GM23338 (cell line): ENCODE results near the gene ERBB4. TPM values are rescaled to one million over a fixed set of nuclear protein-coding genes. Genes with fewer than 3 reads are reported as not detected.

Source experiments
- microRNA-seq: library from miRNA; unstranded; fragments of <30 nt; microRNA quantifications from one replicate; pipeline ENCODE4, GENCODE V29; 2017
- polyA plus RNA-seq: library from polyadenylated mRNA; unstranded; fragments of >200 nt; fragmentation: Nextera tagmentation; extraction: Ambion mirVana; gene quantifications from 2 replicates; pipeline ENCODE4 v1.2.1, GENCODE V29; 2016
- small RNA-seq: library from RNA; depleted of rRNA; stranded (forward); fragments of <200 nt; gene quantifications from one replicate; pipeline ENCODE3, GENCODE V24; 2014; ENCODE audit warnings: low replicate concordance
- total RNA-seq: library from RNA; depleted of rRNA; stranded (reverse); fragments of >200 nt; shearing (Covaris generic); gene quantifications from 2 replicates; pipeline ENCODE4 v1.2.3, GENCODE V29; 2014

ERBB4 gene
- total and polyA plus RNA-seq, 2 experiments from 2014 or later: 0.73 to 1.1 TPM

Small RNA genes within 50 kb of the gene (microRNA-seq; reads per million reads assigned to microRNA genes)
- not detected for gene MIR548F2

Small RNA genes within 50 kb of the gene (small RNA-seq; reads per million reads assigned to genes)
- gene MIR548F2: not detected
- gene RNA5SP119: 0.07 reads per million
